Neural cell (in vitro differentiated cells): ENCODE results near the gene DBN1. TPM values are rescaled to one million over a fixed set of nuclear protein-coding genes. Genes with fewer than 3 reads are reported as not detected.

Source experiments
- H2AFZ ChIP-seq: fragments of 200-600, 300-800 bp; sonication (generic), shearing (Covaris generic); 2 replicates; pipeline ENCODE4 v1.6.0; 2014; ENCODE audit warnings: low read depth, mild to moderate bottlenecking, antibody characterized with exemption, low read length, moderate library complexity
- H3F3A ChIP-seq: fragments of 200-600 bp; shearing (Covaris generic); 2 replicates; pipeline ENCODE4 v1.6.1; 2016; ENCODE audit warnings: mild to moderate bottlenecking, moderate library complexity, mixed read lengths, antibody characterized with exemption, low read length; ENCODE audit not compliant: insufficient read depth, poor library complexity, severe bottlenecking
- H3K27ac ChIP-seq: fragments of 200-600, 300-800 bp; sonication (generic), shearing (Covaris generic); 2 replicates; pipeline ENCODE4 v1.5.1; 2014; ENCODE audit warnings: mild to moderate bottlenecking, low read length, moderate library complexity
- H3K27me3 ChIP-seq: fragments of 300-800, 200-600 bp; sonication (generic), shearing (Covaris generic); 2 replicates; pipeline ENCODE4 v1.6.0; 2014; ENCODE audit warnings: mild to moderate bottlenecking, low read depth, low read length, moderate library complexity; ENCODE audit not compliant: insufficient read depth
- H3K36me3 ChIP-seq: fragments of 300-800, 200-600 bp; sonication (generic), shearing (Covaris generic); 2 replicates; pipeline ENCODE4 v1.5.1; 2014; ENCODE audit warnings: mild to moderate bottlenecking, antibody characterized with exemption, low read length, moderate library complexity; ENCODE audit not compliant: insufficient read depth
- H3K4me2 ChIP-seq: fragments of 300-800, 200-600 bp; sonication (generic), shearing (Covaris generic); 2 replicates; pipeline ENCODE4 v1.6.0; 2014; ENCODE audit warnings: mild to moderate bottlenecking, low read length
- H3K4me3 ChIP-seq: fragments of 300-800, 200-600 bp; sonication (generic), shearing (Covaris generic); 2 replicates; pipeline ENCODE4 v1.5.1; 2014; ENCODE audit warnings: mild to moderate bottlenecking, low read length, moderate library complexity
- H3K79me2 ChIP-seq: fragments of 200-600 bp; shearing (Covaris generic); replicated peaks from 2 replicates; pipeline ENCODE4 v1.6.0; 2014; ENCODE audit warnings: mild to moderate bottlenecking, low read length, moderate library complexity; ENCODE audit not compliant: insufficient read depth
- H3K9ac ChIP-seq: fragments of 300-800, 200-600 bp; sonication (generic), shearing (Covaris generic); 2 replicates; pipeline ENCODE4 v1.6.1; 2016; ENCODE audit warnings: mild to moderate bottlenecking, low read length, mixed read lengths
- H3K9me2 ChIP-seq: fragments of 200-600 bp; shearing (Covaris generic); 2 replicates; pipeline ENCODE4 v1.6.1; 2016; ENCODE audit warnings: mild to moderate bottlenecking, low read length, mixed read lengths; ENCODE audit not compliant: insufficient read depth
- H3K9me3 ChIP-seq: fragments of 200-600, 300-800 bp; sonication (generic), shearing (Covaris generic); 2 replicates; pipeline ENCODE4 v1.6.1; 2016; ENCODE audit warnings: mild to moderate bottlenecking, mixed run types, low read length, moderate library complexity, mixed read lengths
- H4K20me1 ChIP-seq: fragments of 200-600 bp; shearing (Covaris generic); 2 replicates; pipeline ENCODE4 v1.6.1; 2016; ENCODE audit warnings: mild to moderate bottlenecking, mixed run types; ENCODE audit not compliant: insufficient read depth
- EP300 ChIP-seq: fragments of 450-650 bp; conservative IDR thresholded peaks from 2 replicates; pipeline ENCODE4 v1.6.1; 2014; ENCODE audit warnings: antibody characterized with exemption, mild to moderate bottlenecking, moderate library complexity; ENCODE audit not compliant: poor library complexity, severe bottlenecking
- EZH2 ChIP-seq: fragments of 200-600, 300-800 bp; shearing (Covaris generic), sonication (generic); IDR thresholded peaks from 2 replicates; pipeline ENCODE4 v1.6.1; 2014; ENCODE audit warnings: antibody characterized with exemption, low read length, borderline replicate concordance, mild to moderate bottlenecking; ENCODE audit not compliant: insufficient read depth, poor library complexity, severe bottlenecking
- MXI1 ChIP-seq: fragments of 450-650 bp; conservative IDR thresholded peaks from 2 replicates; pipeline ENCODE4 v1.6.1; 2014; ENCODE audit warnings: antibody characterized with exemption, mild to moderate bottlenecking; ENCODE audit not compliant: poor library complexity, severe bottlenecking
- POLR2AphosphoS5 ChIP-seq: IDR thresholded peaks from 2 replicates; pipeline ENCODE4 v1.6.1; 2012
- RAD21 ChIP-seq: fragments of 450-650 bp; conservative IDR thresholded peaks from 2 replicates; pipeline ENCODE4 v1.6.1; 2014; ENCODE audit warnings: antibody characterized with exemption, mild to moderate bottlenecking, moderate library complexity
- SMC3 ChIP-seq: fragments of 450-650 bp; conservative IDR thresholded peaks from 2 replicates; pipeline ENCODE4 v1.6.1; 2014; ENCODE audit warnings: antibody characterized with exemption, mild to moderate bottlenecking, moderate library complexity; ENCODE audit not compliant: poor library complexity
- TAF1 ChIP-seq: IDR thresholded peaks from 2 replicates; pipeline ENCODE4 v1.6.1; 2012; ENCODE audit warnings: low read depth
- polyA plus RNA-seq: library from polyadenylated mRNA; depleted of rRNA; stranded (reverse); fragments of >200 nt; gene quantifications from 2 replicates; pipeline ENCODE4 v1.2.3, GENCODE V29; 2014
- TF ChIP-seq, protein P1 (sequence below): fragments of 450-650 bp; IDR thresholded peaks from 2 replicates; pipeline ENCODE4 v1.5.1; 2014; ENCODE audit warnings: antibody characterized with exemption, mild to moderate bottlenecking, moderate library complexity; ENCODE audit not compliant: poor library complexity, severe bottlenecking
- TF ChIP-seq, protein P2 (sequence below): IDR thresholded peaks from 2 replicates; pipeline ENCODE4 v1.6.1; 2012; ENCODE audit warnings: borderline replicate concordance

DBN1 gene
- polyA plus RNA-seq, 1 donor from 2014 or later: 319 TPM

DNA sequence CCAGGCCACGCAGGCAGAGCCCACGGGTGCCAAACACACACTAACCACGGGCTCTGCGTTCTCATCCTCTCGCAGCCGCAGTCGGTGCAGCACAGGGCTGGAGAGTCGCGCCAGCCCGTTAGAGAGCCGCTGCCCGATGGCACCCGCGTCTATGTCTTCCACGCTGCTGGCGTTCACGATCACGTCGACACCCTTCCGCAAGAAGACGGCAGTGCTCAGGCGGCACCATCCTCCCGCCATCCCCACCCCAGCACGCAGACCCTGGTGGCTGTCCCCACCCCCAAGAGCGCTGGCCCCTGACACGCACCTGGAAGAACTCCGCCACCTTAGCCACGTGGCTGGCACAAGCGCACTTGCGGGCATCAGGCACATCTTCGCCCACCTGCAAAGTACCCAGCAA is 6.0 kb downstream of the DBN1 start:
- no peaks in the 10 kb centered on the region for H3K9me2 ChIP-seq
- no peak overlapping the region for H3K9ac ChIP-seq
- H3K27me3 ChIP-seq: no peaks in the 10 kb centered on the region
- no peak overlapping the region for H3K4me2 ChIP-seq
- H2AFZ ChIP-seq: no peak overlapping the region
- H3K27ac ChIP-seq: no peak overlapping the region
- peaks cover 14% of the 10 kb centered on the region for H3K36me3 ChIP-seq
- H3K4me3 ChIP-seq: no peak overlapping the region
- H3K79me2 ChIP-seq: peaks cover 70% of the 10 kb centered on the region
- H3F3A ChIP-seq: peaks cover 4% of the 10 kb centered on the region
- TF ChIP-seq MXI1 (no peak), EP300 (no peak), EZH2 (no peak), TAF1 (no peak), POLR2AphosphoS5 (no peak), RAD21 (no peak), SMC3 (no peak)
- TF ChIP-seq, protein P1, sequence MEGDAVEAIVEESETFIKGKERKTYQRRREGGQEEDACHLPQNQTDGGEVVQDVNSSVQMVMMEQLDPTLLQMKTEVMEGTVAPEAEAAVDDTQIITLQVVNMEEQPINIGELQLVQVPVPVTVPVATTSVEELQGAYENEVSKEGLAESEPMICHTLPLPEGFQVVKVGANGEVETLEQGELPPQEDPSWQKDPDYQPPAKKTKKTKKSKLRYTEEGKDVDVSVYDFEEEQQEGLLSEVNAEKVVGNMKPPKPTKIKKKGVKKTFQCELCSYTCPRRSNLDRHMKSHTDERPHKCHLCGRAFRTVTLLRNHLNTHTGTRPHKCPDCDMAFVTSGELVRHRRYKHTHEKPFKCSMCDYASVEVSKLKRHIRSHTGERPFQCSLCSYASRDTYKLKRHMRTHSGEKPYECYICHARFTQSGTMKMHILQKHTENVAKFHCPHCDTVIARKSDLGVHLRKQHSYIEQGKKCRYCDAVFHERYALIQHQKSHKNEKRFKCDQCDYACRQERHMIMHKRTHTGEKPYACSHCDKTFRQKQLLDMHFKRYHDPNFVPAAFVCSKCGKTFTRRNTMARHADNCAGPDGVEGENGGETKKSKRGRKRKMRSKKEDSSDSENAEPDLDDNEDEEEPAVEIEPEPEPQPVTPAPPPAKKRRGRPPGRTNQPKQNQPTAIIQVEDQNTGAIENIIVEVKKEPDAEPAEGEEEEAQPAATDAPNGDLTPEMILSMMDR: no peak
- TF ChIP-seq, protein P2, sequence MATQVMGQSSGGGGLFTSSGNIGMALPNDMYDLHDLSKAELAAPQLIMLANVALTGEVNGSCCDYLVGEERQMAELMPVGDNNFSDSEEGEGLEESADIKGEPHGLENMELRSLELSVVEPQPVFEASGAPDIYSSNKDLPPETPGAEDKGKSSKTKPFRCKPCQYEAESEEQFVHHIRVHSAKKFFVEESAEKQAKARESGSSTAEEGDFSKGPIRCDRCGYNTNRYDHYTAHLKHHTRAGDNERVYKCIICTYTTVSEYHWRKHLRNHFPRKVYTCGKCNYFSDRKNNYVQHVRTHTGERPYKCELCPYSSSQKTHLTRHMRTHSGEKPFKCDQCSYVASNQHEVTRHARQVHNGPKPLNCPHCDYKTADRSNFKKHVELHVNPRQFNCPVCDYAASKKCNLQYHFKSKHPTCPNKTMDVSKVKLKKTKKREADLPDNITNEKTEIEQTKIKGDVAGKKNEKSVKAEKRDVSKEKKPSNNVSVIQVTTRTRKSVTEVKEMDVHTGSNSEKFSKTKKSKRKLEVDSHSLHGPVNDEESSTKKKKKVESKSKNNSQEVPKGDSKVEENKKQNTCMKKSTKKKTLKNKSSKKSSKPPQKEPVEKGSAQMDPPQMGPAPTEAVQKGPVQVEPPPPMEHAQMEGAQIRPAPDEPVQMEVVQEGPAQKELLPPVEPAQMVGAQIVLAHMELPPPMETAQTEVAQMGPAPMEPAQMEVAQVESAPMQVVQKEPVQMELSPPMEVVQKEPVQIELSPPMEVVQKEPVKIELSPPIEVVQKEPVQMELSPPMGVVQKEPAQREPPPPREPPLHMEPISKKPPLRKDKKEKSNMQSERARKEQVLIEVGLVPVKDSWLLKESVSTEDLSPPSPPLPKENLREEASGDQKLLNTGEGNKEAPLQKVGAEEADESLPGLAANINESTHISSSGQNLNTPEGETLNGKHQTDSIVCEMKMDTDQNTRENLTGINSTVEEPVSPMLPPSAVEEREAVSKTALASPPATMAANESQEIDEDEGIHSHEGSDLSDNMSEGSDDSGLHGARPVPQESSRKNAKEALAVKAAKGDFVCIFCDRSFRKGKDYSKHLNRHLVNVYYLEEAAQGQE: no peak
- peaks cover 40% of the 10 kb centered on the region for H4K20me1 ChIP-seq
- no peaks in the 10 kb centered on the region for H3K9me3 ChIP-seq

DNA sequence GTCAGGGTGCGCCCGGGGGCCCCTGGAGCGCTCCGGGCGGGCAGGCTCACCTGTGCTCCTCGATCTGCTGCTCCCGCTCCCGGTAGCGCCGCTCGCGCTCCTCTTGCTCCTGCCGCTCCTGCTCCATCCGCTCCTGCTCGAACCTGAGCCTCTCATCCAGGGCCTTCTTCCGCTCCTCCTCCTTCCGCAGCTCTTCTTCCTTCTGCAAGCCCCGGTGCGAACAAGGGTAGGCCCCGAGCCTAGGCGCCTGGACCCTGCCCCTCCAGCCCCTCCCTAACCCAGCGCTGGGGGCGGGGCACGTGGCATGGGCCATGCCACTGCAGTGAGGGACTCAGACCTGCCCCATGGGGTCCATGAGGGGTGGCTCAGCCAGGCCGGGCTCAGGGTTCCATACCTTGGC is 6.6 kb downstream of the DBN1 start:
- Histone ChIP-seq H2AFZ (no peak overlapping the region), H4K20me1 (peaks cover 37% of the 10 kb centered on the region), H3K27me3 (no peaks in the 10 kb centered on the region), H3F3A (peaks cover 4% of the 10 kb centered on the region), H3K4me2 (no peak overlapping the region), H3K36me3 (peaks cover 14% of the 10 kb centered on the region), H3K9me2 (no peaks in the 10 kb centered on the region), H3K4me3 (no peak overlapping the region), H3K27ac (no peak overlapping the region), H3K9me3 (no peaks in the 10 kb centered on the region), H3K79me2 (peaks cover 68% of the 10 kb centered on the region), H3K9ac (no peak overlapping the region)
- peak; percentile 24 for TF ChIP-seq POLR2AphosphoS5
- TF ChIP-seq, protein P1: no peak
